Activated CD4-positive, alpha-beta T cell treated with anti-CD3 and anti-CD28 coated beads, Interleukin-2, amount 50 U/mL, for 4 hours (primary cell): ENCODE results near the gene GFI1.
"Not testable (repeated sequence)": the region's sequence is repeated elsewhere in the genome, so short reads cannot be mapped to it uniquely, and the experiment has no call there.

Source experiments
- DNase-seq, 2 experiments: peaks; one replicate each; pipeline ENCODE4 v3.0.0-alpha.2; 2020

Gene GFI1

GRCh38 chr1:92486251-92487077, at the start of gene GFI1:
Gene GFI1 (minus strand): TSS chr1:92486925. CDS start chr1:92483487, 3,438 bp downstream.
- peak; percentile 58 to 64 for DNase-seq

- DNase-seq: not testable (repeated sequence)
Observed at GRCh38 chr1:92532371-92532770, 45.6 kb upstream of the GFI1 start.

- not testable (repeated sequence) for DNase-seq
Observed at GRCh38 chr1:92531939-92532338, 45.2 kb upstream of the GFI1 start.

- DNase-seq: no peak
Observed at GRCh38 chr1:92527670-92528069, 40.9 kb upstream of the GFI1 start.

- DNase-seq: not testable (repeated sequence)
Observed at GRCh38 chr1:92524944-92525590, 38.3 kb upstream of the GFI1 start.

GRCh38 chr1:92519043-92519442, 32.3 kb upstream of the GFI1 start:
- DNase-seq: no peak

- DNase-seq: no peak
Observed at GRCh38 chr1:92516574-92516973, 29.8 kb upstream of the GFI1 start.

- no peak for DNase-seq
Observed at GRCh38 chr1:92515796-92516201, 29.1 kb upstream of the GFI1 start.

GRCh38 chr1:92511541-92511940, 24.8 kb upstream of the GFI1 start:
- DNase-seq: no peak

- no peak for DNase-seq
Observed at GRCh38 chr1:92509619-92510018, 22.9 kb upstream of the GFI1 start.

GRCh38 chr1:92505015-92505692, 18.4 kb upstream of the GFI1 start:
- no peak for DNase-seq

- DNase-seq: no peak
Observed at GRCh38 chr1:92504291-92505014, 17.7 kb upstream of the GFI1 start.

GRCh38 chr1:92503926-92504285, 17.2 kb upstream of the GFI1 start:
- no peak for DNase-seq

- no peak for DNase-seq
Observed at GRCh38 chr1:92503043-92503925, 16.6 kb upstream of the GFI1 start.

- DNase-seq: no peak
Observed at GRCh38 chr1:92502247-92502646, 15.5 kb upstream of the GFI1 start.

- DNase-seq: no peak
Observed at GRCh38 chr1:92500552-92500951, 13.8 kb upstream of the GFI1 start.

- no peak for DNase-seq
Observed at GRCh38 chr1:92495392-92496063, 8.8 kb upstream of the GFI1 start.

GRCh38 chr1:92494485-92495141, 7.9 kb upstream of the GFI1 start:
- no peak for DNase-seq

- DNase-seq: no peak
Observed at GRCh38 chr1:92493139-92493538, 6.4 kb upstream of the GFI1 start.

GRCh38 chr1:92488832-92489231, 2.1 kb upstream of the GFI1 start:
- DNase-seq: no peak

GRCh38 chr1:92488416-92488815, 1.7 kb upstream of the GFI1 start:
- no peak for DNase-seq
